A673 (cell line): Measurements from ENCODE around the gene TGFBR3L.

Experiments
- EZH2 ChIP-seq: fragments of 200-600 bp; sonication (generic); IDR thresholded peaks from 2 replicates; pipeline ENCODE4 v1.6.1; 2017; ENCODE audit warnings: borderline replicate concordance, low read depth, mild to moderate bottlenecking, mixed read lengths, antibody characterized with exemption, low read length; ENCODE audit not compliant: poor library complexity, severe bottlenecking
- TF ChIP-seq, protein P1 (sequence below): fragments of 300-800, 200-600 bp; sonication (generic); conservative IDR thresholded peaks from 2 replicates; pipeline ENCODE4 v1.5.1; 2017; ENCODE audit warnings: low read depth, mild to moderate bottlenecking, antibody characterized with exemption, low read length, moderate library complexity, mixed read lengths

DNA sequence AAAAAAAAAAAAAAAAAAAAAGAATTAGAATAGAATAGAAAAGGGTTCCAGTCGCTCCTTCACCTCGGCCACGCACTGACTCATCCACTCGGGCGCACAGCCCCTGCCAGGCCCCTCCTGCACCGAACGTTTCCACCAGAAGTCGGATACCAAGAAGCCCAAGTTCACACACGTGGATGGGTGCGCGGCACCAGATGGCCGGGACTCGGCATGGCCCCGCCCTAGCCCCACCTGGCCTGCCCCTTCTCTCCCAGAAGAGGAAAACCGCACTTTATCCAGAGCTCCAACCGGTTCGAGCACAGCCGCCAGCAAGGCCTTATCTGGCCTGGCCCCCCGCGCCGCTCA is 46.3 kb upstream of the TGFBR3L start:
- TF ChIP-seq EZH2, result no peak
- TF ChIP-seq, protein P1, sequence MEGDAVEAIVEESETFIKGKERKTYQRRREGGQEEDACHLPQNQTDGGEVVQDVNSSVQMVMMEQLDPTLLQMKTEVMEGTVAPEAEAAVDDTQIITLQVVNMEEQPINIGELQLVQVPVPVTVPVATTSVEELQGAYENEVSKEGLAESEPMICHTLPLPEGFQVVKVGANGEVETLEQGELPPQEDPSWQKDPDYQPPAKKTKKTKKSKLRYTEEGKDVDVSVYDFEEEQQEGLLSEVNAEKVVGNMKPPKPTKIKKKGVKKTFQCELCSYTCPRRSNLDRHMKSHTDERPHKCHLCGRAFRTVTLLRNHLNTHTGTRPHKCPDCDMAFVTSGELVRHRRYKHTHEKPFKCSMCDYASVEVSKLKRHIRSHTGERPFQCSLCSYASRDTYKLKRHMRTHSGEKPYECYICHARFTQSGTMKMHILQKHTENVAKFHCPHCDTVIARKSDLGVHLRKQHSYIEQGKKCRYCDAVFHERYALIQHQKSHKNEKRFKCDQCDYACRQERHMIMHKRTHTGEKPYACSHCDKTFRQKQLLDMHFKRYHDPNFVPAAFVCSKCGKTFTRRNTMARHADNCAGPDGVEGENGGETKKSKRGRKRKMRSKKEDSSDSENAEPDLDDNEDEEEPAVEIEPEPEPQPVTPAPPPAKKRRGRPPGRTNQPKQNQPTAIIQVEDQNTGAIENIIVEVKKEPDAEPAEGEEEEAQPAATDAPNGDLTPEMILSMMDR, result no peak
